Right lobe of liver (tissue), 6 donors: ENCODE measurements around the gene DNAJC19. TPM values are rescaled to one million over a fixed set of nuclear protein-coding genes. Genes with fewer than 3 reads are reported as not detected.

ENCODE experiments used
- ATAC-seq, 4 donors: fragments of 200-7000 bp; cut with Tn5 transposase; one replicate each; pipeline ENCODE4 v1.9.1; 2020; ENCODE audit warnings: mild to moderate bottlenecking in 4 of 4, moderate library complexity in 4 of 4
- DNase-seq, 3 donors: peaks; one replicate each; pipeline ENCODE4 v3.0.0-alpha.2; 2020
- H3K27ac ChIP-seq, 3 donors: fragments of 200-600 bp; one replicate each; pipeline ENCODE4 v1.8.0; 2022
- H3K27me3 ChIP-seq, 2 donors: fragments of 200-600 bp; one replicate each; pipeline ENCODE4 v1.8.0; 2022
- H3K36me3 ChIP-seq, 4 donors: fragments of 200-600 bp; sonication (generic) in 1 of 4; one replicate each; pipeline versions ENCODE4 v1.5.1 to v1.8.0; 2017 to 2022; ENCODE audit warnings: control low read depth in 1 of 4
- H3K4me1 ChIP-seq, 4 donors: fragments of 200-600 bp; sonication (generic) in 1 of 4; one replicate each; pipeline versions ENCODE4 v1.5.1 to v1.8.0; 2017 to 2022; ENCODE audit warnings: control low read depth in 1 of 4
- H3K4me3 ChIP-seq, 3 donors: fragments of 200-600 bp; one replicate each; pipeline ENCODE4 v1.8.0; 2022
- H3K9me3 ChIP-seq, 4 donors: fragments of 200-600 bp; sonication (generic) in 1 of 4; one replicate each; pipeline versions ENCODE4 v1.5.1 to v1.8.0; 2017 to 2022; ENCODE audit warnings: control low read depth in 1 of 4
- CTCF ChIP-seq, 4 donors: fragments of 200-600 bp in 3 of 4; fragments of 450-650 bp in 1 of 4; IDR thresholded peaks; one replicate each; pipeline versions ENCODE4 v1.5.1 to v1.8.0; 2016 to 2022; ENCODE audit warnings: antibody characterized with exemption in 4 of 4, mild to moderate bottlenecking in 2 of 4
- POLR2A ChIP-seq: fragments of 450-650 bp; IDR thresholded peaks from one replicate; pipeline ENCODE4 v1.6.1; 2017; ENCODE audit warnings: antibody characterized with exemption, mild to moderate bottlenecking
- WGBS: methylation state at CpG from one replicate; pipeline ENCODE4 v1.1.6; 2018; ENCODE audit warnings: low coverage, low lambda C conversion rate; ENCODE audit not compliant: insufficient coverage; ENCODE audit errors: missing lambda C conversion rate; 5-methylcytosine and 5-hydroxymethylcytosine counted together
- intact Hi-C, 2 donors: fragments of 100-400 bp; cut with DNase I; formaldehyde crosslinking; loops; one replicate each; pipeline versions ENCODE4 v1.11.2 to v1.14.1; 2022
- total RNA-seq, 6 experiments: library from RNA; depleted of rRNA in 2 of 6; stranded (reverse); fragments of >200 nt in 2 of 6; fragmentation: NEBNext Ultra II Directional in 3 of 6; extraction: Animal tissue kit (Norgen Biotek cat#: 25700) in 3 of 6; gene quantifications; one replicate each; pipeline versions ENCODE4 v1.1.0 to v1.2.4, GENCODE V29; 2016 to 2023
- donor health status: DM: no; HTN: yes; CAD: no.
- donor health status: DM: no; HTN: no; CAD: no.
- donor health status: DM: no; HTN: no; CAD: no.
- donor health status: DM: no; HTN: yes; CAD: no.
- donor health status: DM: no; HTN: yes; CAD: no.

The DNAJC19 gene
- total RNA-seq, 6 experiments from 2014 or later, result 21.0 to 52.8 (median 28.5) TPM

- no peak overlapping the region for H3K27ac ChIP-seq
- no peak for ATAC-seq
- intact Hi-C loops, result no loop called here
- WGBS, result 91% methylated on average over 1 of the region's 1 CpG
- no peaks in the 10 kb centered on the region for H3K4me1 ChIP-seq
- no peaks in the 10 kb centered on the region for H3K9me3 ChIP-seq
- H3K4me3 ChIP-seq, result no peak overlapping the region
- DNase-seq, result no peak
- H3K36me3 ChIP-seq, result peaks cover 0 to 96% (median 17%) of the 10 kb centered on the region in 4 donors
- no peak for TF ChIP-seq POLR2A
- no peak for TF ChIP-seq CTCF (IDR thresholded peaks at IDR 0.05)
- no peaks in the 10 kb centered on the region for H3K27me3 ChIP-seq
Observed at GRCh38 chr3:180959691-180960090, 29.8 kb downstream of the DNAJC19 start.

- H3K4me3 ChIP-seq, result no peak overlapping the region
- no peak overlapping the region for H3K27ac ChIP-seq
- no peak for TF ChIP-seq CTCF (IDR thresholded peaks at IDR 0.05)
- no peak for TF ChIP-seq POLR2A
- no peaks in the 10 kb centered on the region for H3K9me3 ChIP-seq
- no peaks in the 10 kb centered on the region for H3K27me3 ChIP-seq
- ATAC-seq (no peak), DNase-seq (no peak)
- WGBS, result 86% methylated on average over 4 of the region's 4 CpGs
- H3K4me1 ChIP-seq, result no peaks in the 10 kb centered on the region
- intact Hi-C loops, result no loop called here
- H3K36me3 ChIP-seq, result peaks cover 0 to 52% (median 13%) of the 10 kb centered on the region in 4 donors
Observed at GRCh38 chr3:180947761-180948390, 41.7 kb downstream of the DNAJC19 start.

GRCh38 chr3:180940826-180941225 lies 48.7 kb downstream of the DNAJC19 start:
- no peaks in the 10 kb centered on the region for H3K9me3 ChIP-seq
- ATAC-seq (no peak), DNase-seq (no peak)
- intact Hi-C loops, result no loop called here
- TF ChIP-seq POLR2A (no peak), CTCF (IDR thresholded peaks at IDR 0.05) (no peak)
- H3K36me3 ChIP-seq, result peaks cover 0 to 12% (median 6%) of the 10 kb centered on the region in 4 donors
- WGBS, result 91% methylated on average over 5 of the region's 5 CpGs
- H3K27ac ChIP-seq, result no peak overlapping the region
- H3K4me1 ChIP-seq, result no peaks in the 10 kb centered on the region
- no peak overlapping the region for H3K4me3 ChIP-seq
- H3K27me3 ChIP-seq, result no peaks in the 10 kb centered on the region

- intact Hi-C loops, result no loop called here
- Histone ChIP-seq H3K36me3 (peaks cover 0 to 20% (median 3%) of the 10 kb centered on the region in 4 donors), H3K4me1 (no peaks in the 10 kb centered on the region), H3K27ac (no peak overlapping the region), H3K9me3 (no peaks in the 10 kb centered on the region), H3K27me3 (no peaks in the 10 kb centered on the region), H3K4me3 (no peak overlapping the region)
- TF ChIP-seq CTCF (IDR thresholded peaks at IDR 0.05), result no peak
- TF ChIP-seq POLR2A, result no peak
- DNase-seq (no peak), ATAC-seq (no peak)
- 82% methylated on average over 1 of the region's 1 CpG for WGBS
Observed at GRCh38 chr3:180934638-180935037, 54.9 kb downstream of the DNAJC19 start.

Other genes starting within 250 kb of the DNAJC19 start
- 10 to 100 TPM; 41.5 to 88.5 (median 46.8) TPM for gene FXR1, start 77.1 kb downstream of the DNAJC19 start, total RNA-seq